Smooth muscle cell (in vitro differentiated cells): ENCODE data around the gene CLEC10A. TPM values are rescaled to one million over a fixed set of nuclear protein-coding genes. Genes with fewer than 3 reads are reported as not detected.
"Not testable (repeated sequence)": the region's sequence is repeated elsewhere in the genome, so short reads cannot be mapped to it uniquely, and the experiment has no call there.

Experiments
- DNase-seq: peaks from one replicate; lab custom pipeline; 2025; ENCODE audit not compliant: unreplicated experiment; lab: John Stamatoyannopoulos, UW
- H2AFZ ChIP-seq: fragments of 200-600 bp; sonication (generic); 2 replicates; pipeline ENCODE4 v1.6.0; 2016; ENCODE audit warnings: antibody characterized with exemption, low read depth, mild to moderate bottlenecking
- H3F3A ChIP-seq: fragments of 200-600 bp; sonication (generic); 2 replicates; pipeline ENCODE4 v1.6.0; 2017; ENCODE audit warnings: antibody characterized with exemption, low read depth
- H3K27ac ChIP-seq: fragments of 200-600 bp; sonication (generic); 2 replicates; pipeline ENCODE4 v1.5.1; 2016; ENCODE audit warnings: low read depth, mild to moderate bottlenecking
- H3K27me3 ChIP-seq: fragments of 200-600 bp; sonication (generic); 2 replicates; pipeline ENCODE4 v1.6.1; 2016; ENCODE audit warnings: low read depth, mild to moderate bottlenecking
- H3K36me3 ChIP-seq: fragments of 200-600 bp; sonication (generic); 2 replicates; pipeline ENCODE4 v1.5.1; 2016; ENCODE audit warnings: low read depth
- H3K4me1 ChIP-seq: fragments of 200-600 bp; sonication (generic); 2 replicates; pipeline ENCODE4 v1.5.1; 2016; ENCODE audit warnings: low read depth
- H3K4me2 ChIP-seq: fragments of 200-600 bp; sonication (generic); 2 replicates; pipeline ENCODE4 v1.6.0; 2016; ENCODE audit warnings: mild to moderate bottlenecking
- H3K4me3 ChIP-seq: fragments of 200-600 bp; sonication (generic); 2 replicates; pipeline ENCODE4 v1.5.1; 2016; ENCODE audit warnings: mild to moderate bottlenecking
- H3K79me2 ChIP-seq: fragments of 200-600 bp; sonication (generic); 2 replicates; pipeline ENCODE4 v1.6.0; 2016; ENCODE audit warnings: low read depth, mild to moderate bottlenecking
- H3K9ac ChIP-seq: fragments of 200-600 bp; sonication (generic); 2 replicates; pipeline ENCODE4 v1.6.0; 2016; ENCODE audit warnings: low read depth
- H3K9me3 ChIP-seq: fragments of 200-600 bp; sonication (generic); replicated peaks from 2 replicates; pipeline ENCODE4 v1.5.1; 2016; ENCODE audit warnings: low read depth
- H4K20me1 ChIP-seq: fragments of 200-600 bp; sonication (generic); 2 replicates; pipeline ENCODE4 v1.6.0; 2016; ENCODE audit warnings: low read depth
- CTCF ChIP-seq: fragments of 200-600 bp; sonication (generic); IDR thresholded peaks from 2 replicates; pipeline ENCODE4 v1.5.1; 2017; ENCODE audit warnings: borderline replicate concordance, mild to moderate bottlenecking, antibody characterized with exemption; ENCODE audit not compliant: insufficient read depth, poor library complexity, severe bottlenecking
- WGBS: methylation state at CpG from one replicate; pipeline ENCODE4 v1.1.7; 2016; ENCODE audit warnings: low lambda C conversion rate; 5-methylcytosine and 5-hydroxymethylcytosine counted together
- polyA plus RNA-seq: library from polyadenylated mRNA; unstranded; fragments of >200 nt; fragmentation: Nextera tagmentation; extraction: Ambion mirVana; gene quantifications from 2 replicates; pipeline ENCODE4 v1.2.1, GENCODE V29; 2016
- total RNA-seq: library from RNA; depleted of rRNA; stranded (reverse); fragments of >200 nt; gene quantifications from 2 replicates; pipeline ENCODE4 v1.2.3, GENCODE V29; 2014

CLEC10A gene
- total and polyA plus RNA-seq, 2 experiments from 2014 or later = not detected

DNA sequence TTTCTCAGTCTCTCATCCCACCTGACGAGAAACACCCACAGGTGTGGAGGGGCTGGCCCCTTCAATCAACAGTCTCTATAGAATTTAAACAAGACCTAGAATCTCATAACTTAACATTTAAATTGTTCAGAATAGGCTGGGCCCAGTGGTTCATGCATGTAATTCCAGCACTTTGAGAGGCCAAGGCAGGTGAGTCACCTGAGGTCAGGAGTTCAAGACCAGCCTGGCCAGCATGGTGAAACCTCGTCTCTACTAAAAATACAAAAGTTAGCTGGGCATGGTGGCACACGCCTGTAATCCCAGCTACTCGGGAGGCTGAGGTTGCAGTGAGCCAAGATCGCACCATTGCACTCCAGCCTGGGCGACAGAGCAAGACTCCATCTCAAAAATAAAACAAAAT lies 9.5 kb upstream of the CLEC10A start:
- not testable (repeated sequence) for H3K27me3 ChIP-seq, H3K27ac ChIP-seq, H3K9me3 ChIP-seq, H3F3A ChIP-seq, H3K36me3 ChIP-seq, H3K4me2 ChIP-seq, H2AFZ ChIP-seq, H4K20me1 ChIP-seq, DNase-seq, H3K4me1 ChIP-seq, H3K4me3 ChIP-seq, H3K9ac ChIP-seq, H3K79me2 ChIP-seq
- 94% methylated on average over 6 of the region's 6 CpGs for WGBS

GRCh38 chr17:7088442-7088841 lies 8.4 kb upstream of the CLEC10A start:
- not testable (repeated sequence) for H3K9ac ChIP-seq, H3K27ac ChIP-seq, H3K4me1 ChIP-seq, H3K4me3 ChIP-seq, DNase-seq, H4K20me1 ChIP-seq, H3K9me3 ChIP-seq, H3K36me3 ChIP-seq, H3K79me2 ChIP-seq, H3F3A ChIP-seq, H3K27me3 ChIP-seq
- 17% methylated on average over 4 of the region's 4 CpGs for WGBS
- Histone ChIP-seq H3K4me2 (peak overlapping the region; percentile 28), H2AFZ (peak overlapping the region; percentile 2)

GRCh38 chr17:7084088-7084487 lies 4.0 kb upstream of the CLEC10A start:
- no peak for TF ChIP-seq CTCF
- Histone ChIP-seq H3K27ac (no peak overlapping the region), H3K4me1 (no peaks in the 10 kb centered on the region), H3K4me2 (no peak overlapping the region), H3F3A (no peaks in the 10 kb centered on the region), H3K79me2 (no peaks in the 10 kb centered on the region), H3K4me3 (no peak overlapping the region), H3K27me3 (no peaks in the 10 kb centered on the region), H3K36me3 (no peaks in the 10 kb centered on the region), H4K20me1 (no peaks in the 10 kb centered on the region), H3K9ac (no peak overlapping the region), H2AFZ (no peak overlapping the region), H3K9me3 (no peaks in the 10 kb centered on the region)
- 79% methylated on average over 7 of the region's 7 CpGs for WGBS
- DNase-seq = no peak

GRCh38 chr17:7083592-7083991 lies 3.5 kb upstream of the CLEC10A start:
- H3K9me3 ChIP-seq = no peaks in the 10 kb centered on the region
- H3K79me2 ChIP-seq = no peaks in the 10 kb centered on the region
- no peaks in the 10 kb centered on the region for H3K27me3 ChIP-seq
- no peaks in the 10 kb centered on the region for H4K20me1 ChIP-seq
- no peak overlapping the region for H3K4me2 ChIP-seq
- H3K4me3 ChIP-seq = no peak overlapping the region
- no peak overlapping the region for H2AFZ ChIP-seq
- TF ChIP-seq CTCF = no peak
- H3K27ac ChIP-seq = no peak overlapping the region
- no peaks in the 10 kb centered on the region for H3K4me1 ChIP-seq
- no peaks in the 10 kb centered on the region for H3F3A ChIP-seq
- no peaks in the 10 kb centered on the region for H3K36me3 ChIP-seq
- H3K9ac ChIP-seq = no peak overlapping the region
- 47% methylated on average over 4 of the region's 4 CpGs for WGBS
- no peak for DNase-seq
